T-helper 17 cell (primary cell): ENCODE results near the gene MCF2L2. TPM values are rescaled to one million over a fixed set of nuclear protein-coding genes. Genes with fewer than 3 reads are reported as not detected.
A peak's percentile ranks its signal among the peaks of the same experiment; 100 is the strongest.
"Not testable (repeated sequence)": the region's sequence is repeated elsewhere in the genome, so short reads cannot be mapped to it uniquely, and the experiment has no call there.

Source experiments
- ATAC-seq: fragments of 150-1000 bp; cut with Tn5 transposase; 2 replicates; pipeline ENCODE4 v1.10.0; 2021; ENCODE audit warnings: mild to moderate bottlenecking, moderate library complexity
- DNase-seq, 3 donors: peaks; one replicate each; pipeline versions ENCODE4 v3.0.0 to v3.0.0-alpha.2; 2020 to 2021
- H3K9me3 ChIP-seq: one replicate; pipeline ENCODE4 v1.7.0; 2013; ENCODE audit warnings: low read length, mild to moderate bottlenecking; ENCODE audit not compliant: control insufficient read depth, poor library complexity, severe bottlenecking
- H3K27ac Mint-ChIP-seq: one replicate; pipeline ENCODE4 v1.8.0; 2022; ENCODE audit warnings: mild to moderate bottlenecking, moderate library complexity, mixed read lengths
- H3K27me3 Mint-ChIP-seq: one replicate; pipeline ENCODE4 v1.8.0; 2022; ENCODE audit warnings: mixed read lengths
- H3K36me3 Mint-ChIP-seq: one replicate; pipeline ENCODE4 v1.8.0; 2022; ENCODE audit warnings: low read depth, mixed read lengths
- H3K4me1 Mint-ChIP-seq: one replicate; pipeline ENCODE4 v1.8.0; 2022; ENCODE audit warnings: mild to moderate bottlenecking, mixed read lengths
- H3K4me3 Mint-ChIP-seq: one replicate; pipeline ENCODE4 v1.8.0; 2022; ENCODE audit warnings: mild to moderate bottlenecking, moderate library complexity, mixed read lengths
- total RNA-seq, 4 donors: library from RNA in 2 of 4; stranded (reverse) in 2 of 4; gene quantifications; one replicate each; pipeline ENCODE4 v1.2.3 and lab custom pipeline; 2022 to 2026

MCF2L2 gene
- total RNA-seq, 2 donors from 2014 or later = 25.7 to 27.2 TPM

GRCh38 chr3:183182073-183182472 is 246.3 kb downstream of the MCF2L2 start:
- H3K27ac Mint-ChIP-seq = no peak overlapping the region
- no peak for ATAC-seq
- H3K27me3 Mint-ChIP-seq = peaks cover 15% of the 10 kb centered on the region
- H3K4me1 Mint-ChIP-seq = peaks cover 12% of the 10 kb centered on the region
- H3K36me3 Mint-ChIP-seq = no peaks in the 10 kb centered on the region
- H3K9me3 ChIP-seq = no peaks in the 10 kb centered on the region
- no peak for DNase-seq
- no peak overlapping the region for H3K4me3 Mint-ChIP-seq

GRCh38 chr3:183181606-183182005 is 246.8 kb downstream of the MCF2L2 start:
- H3K27ac Mint-ChIP-seq = no peak overlapping the region
- DNase-seq (no peak), ATAC-seq (no peak)
- no peaks in the 10 kb centered on the region for H3K36me3 Mint-ChIP-seq
- H3K4me1 Mint-ChIP-seq = peaks cover 12% of the 10 kb centered on the region
- peaks cover 15% of the 10 kb centered on the region for H3K27me3 Mint-ChIP-seq
- H3K4me3 Mint-ChIP-seq = no peak overlapping the region
- no peaks in the 10 kb centered on the region for H3K9me3 ChIP-seq

- Mint-ChIP-seq H3K4me1 (peaks cover 12% of the 10 kb centered on the region), H3K27ac (no peak overlapping the region), H3K27me3 (peaks cover 15% of the 10 kb centered on the region), H3K4me3 (peak overlapping the region; percentile 71), H3K36me3 (no peaks in the 10 kb centered on the region)
- ATAC-seq (no peak), DNase-seq (no peak)
- H3K9me3 ChIP-seq = no peaks in the 10 kb centered on the region
Observed at GRCh38 chr3:183180784-183181295, 247.6 kb downstream of the MCF2L2 start.

GRCh38 chr3:183180110-183180783 is 248.2 kb downstream of the MCF2L2 start:
- no peaks in the 10 kb centered on the region for H3K36me3 Mint-ChIP-seq
- H3K4me3 Mint-ChIP-seq = peak overlapping the region; percentile 83
- ATAC-seq (no peak), DNase-seq (no peak)
- peaks cover 15% of the 10 kb centered on the region for H3K27me3 Mint-ChIP-seq
- no peak overlapping the region for H3K27ac Mint-ChIP-seq
- H3K9me3 ChIP-seq = no peaks in the 10 kb centered on the region
- H3K4me1 Mint-ChIP-seq = peaks cover 12% of the 10 kb centered on the region

- ATAC-seq = peak; percentile 12
- not testable (repeated sequence) for DNase-seq, H3K27ac Mint-ChIP-seq, H3K9me3 ChIP-seq, H3K36me3 Mint-ChIP-seq
- H3K27me3 Mint-ChIP-seq = peaks cover 15% of the 10 kb centered on the region
- H3K4me1 Mint-ChIP-seq = peaks cover 12% of the 10 kb centered on the region
- peak overlapping the region; percentile 83 for H3K4me3 Mint-ChIP-seq
Observed at GRCh38 chr3:183179550-183179908, 248.9 kb downstream of the MCF2L2 start.

GRCh38 chr3:183178833-183179549 is 249.4 kb downstream of the MCF2L2 start:
- ATAC-seq = peak; percentile 74
- H3K27ac Mint-ChIP-seq = no peak overlapping the region

GRCh38 chr3:183178512-183178832 is 249.9 kb downstream of the MCF2L2 start:
- peaks cover 12% of the 10 kb centered on the region for H3K4me1 Mint-ChIP-seq
- H3K36me3 Mint-ChIP-seq = no peaks in the 10 kb centered on the region
- DNase-seq (no peak), ATAC-seq (no peak)
- H3K27ac Mint-ChIP-seq = no peak overlapping the region
- H3K4me3 Mint-ChIP-seq = peak overlapping the region; percentile 83
- peaks cover 15% of the 10 kb centered on the region for H3K27me3 Mint-ChIP-seq
- no peaks in the 10 kb centered on the region for H3K9me3 ChIP-seq

More at GRCh38 chr3:183178833-183179549, 249.4 kb downstream of the MCF2L2 start:
- no peaks in the 10 kb centered on the region for H3K9me3 ChIP-seq
- Mint-ChIP-seq H3K4me3 (peak overlapping the region; percentile 83), H3K4me1 (peaks cover 12% of the 10 kb centered on the region), H3K36me3 (no peaks in the 10 kb centered on the region), H3K27me3 (peaks cover 15% of the 10 kb centered on the region)
- peak in 1 of 3 donors; percentile 20 for DNase-seq

GRCh38 chr3:183172051-183172639 is 256.3 kb downstream of the MCF2L2 start:
- no peaks in the 10 kb centered on the region for H3K36me3 Mint-ChIP-seq
- H3K4me3 Mint-ChIP-seq = no peak overlapping the region
- no peaks in the 10 kb centered on the region for H3K9me3 ChIP-seq
- H3K4me1 Mint-ChIP-seq = no peaks in the 10 kb centered on the region
- H3K27me3 Mint-ChIP-seq = peaks cover 4% of the 10 kb centered on the region
- ATAC-seq (no peak), DNase-seq (no peak)
- no peak overlapping the region for H3K27ac Mint-ChIP-seq

GRCh38 chr3:183167975-183168374 is 260.4 kb downstream of the MCF2L2 start:
- not testable (repeated sequence) for ATAC-seq, H3K4me3 Mint-ChIP-seq, DNase-seq, H3K9me3 ChIP-seq, H3K36me3 Mint-ChIP-seq, H3K27me3 Mint-ChIP-seq, H3K4me1 Mint-ChIP-seq, H3K27ac Mint-ChIP-seq

GRCh38 chr3:183163563-183163962 is 264.9 kb downstream of the MCF2L2 start:
- no peaks in the 10 kb centered on the region for H3K9me3 ChIP-seq
- Mint-ChIP-seq H3K4me3 (peak overlapping the region; percentile 95), H3K4me1 (peaks cover 11% of the 10 kb centered on the region), H3K27ac (no peak overlapping the region), H3K27me3 (no peaks in the 10 kb centered on the region), H3K36me3 (no peaks in the 10 kb centered on the region)
- ATAC-seq = no peak
- no peak for DNase-seq

- no peaks in the 10 kb centered on the region for H3K9me3 ChIP-seq
- ATAC-seq (peak; percentile 23), DNase-seq (no peak)
- H3K4me3 Mint-ChIP-seq = peak overlapping the region; percentile 95
- no peaks in the 10 kb centered on the region for H3K27me3 Mint-ChIP-seq
- peak overlapping the region; percentile 92 for H3K27ac Mint-ChIP-seq
- H3K4me1 Mint-ChIP-seq = peaks cover 14% of the 10 kb centered on the region
- H3K36me3 Mint-ChIP-seq = peaks cover 2% of the 10 kb centered on the region
Observed at GRCh38 chr3:183161552-183162336, 266.7 kb downstream of the MCF2L2 start.

- no peaks in the 10 kb centered on the region for H3K9me3 ChIP-seq
- ATAC-seq (no peak), DNase-seq (no peak)
- H3K36me3 Mint-ChIP-seq = peaks cover 2% of the 10 kb centered on the region
- H3K27me3 Mint-ChIP-seq = no peaks in the 10 kb centered on the region
- peaks cover 14% of the 10 kb centered on the region for H3K4me1 Mint-ChIP-seq
- H3K4me3 Mint-ChIP-seq = no peak overlapping the region
- H3K27ac Mint-ChIP-seq = no peak overlapping the region
Observed at GRCh38 chr3:183160616-183161015, 267.8 kb downstream of the MCF2L2 start.

- Mint-ChIP-seq H3K36me3 (peaks cover 2% of the 10 kb centered on the region), H3K27ac (no peak overlapping the region), H3K4me1 (peaks cover 14% of the 10 kb centered on the region), H3K4me3 (no peak overlapping the region), H3K27me3 (no peaks in the 10 kb centered on the region)
- H3K9me3 ChIP-seq = no peaks in the 10 kb centered on the region
- DNase-seq = no peak
- ATAC-seq = no peak
Observed at GRCh38 chr3:183159333-183159732, 269.1 kb downstream of the MCF2L2 start.
